Body of pancreas (tissue), 4 donors: ENCODE measurements around the gene PLCB4. TPM values are rescaled to one million over a fixed set of nuclear protein-coding genes. Genes with fewer than 3 reads are reported as not detected.

Source experiments
- ATAC-seq: fragments of 150-250 bp; one replicate; pipeline ENCODE4 v1.9.1; 2016
- DNase-seq, 4 donors: peaks; one replicate each; pipeline ENCODE4 v3.0.0-alpha.2; 2019
- H3K27ac ChIP-seq, 4 donors: fragments of 200-600 bp; sonication (generic); 1 replicate in 3 of 4; 2 replicates in 1 of 4; pipeline versions ENCODE4 v1.5.1 to v1.6.1; 2016 to 2019; ENCODE audit warnings: mild to moderate bottlenecking in 1 of 4, mixed read lengths in 1 of 4, moderate library complexity in 1 of 4
- H3K27me3 ChIP-seq, 2 donors: fragments of 200-600 bp; sonication (generic); one replicate each; pipeline ENCODE4 v1.6.0; 2016; ENCODE audit warnings: mild to moderate bottlenecking in 1 of 2
- H3K36me3 ChIP-seq, 2 donors: fragments of 200-600 bp; sonication (generic); replicated peaks in 1 of 2; 2 replicates each; pipeline ENCODE4 v1.5.1; 2016; ENCODE audit warnings: low read depth in 2 of 2; ENCODE audit not compliant: insufficient read depth in 1 of 2
- H3K4me1 ChIP-seq: fragments of 200-600 bp; sonication (generic); one replicate; pipeline ENCODE4 v1.6.0; 2016
- H3K4me3 ChIP-seq, 2 donors: fragments of 200-600 bp; sonication (generic); 1 replicate in 1 of 2; 2 replicates in 1 of 2; pipeline ENCODE4 v1.5.1; 2016 to 2019
- H3K9me3 ChIP-seq, 3 donors: fragments of 200-600 bp; sonication (generic); 1 replicate in 2 of 3; 2 replicates in 1 of 3; pipeline ENCODE4 v1.5.1; 2016
- CTCF ChIP-seq, 7 experiments: fragments of 450-650 bp in 4 of 7; fragments of 200-600 bp in 3 of 7; sonication (generic) in 3 of 7; IDR thresholded peaks; one replicate each; pipeline ENCODE4 v1.5.1; 2016 to 2019; ENCODE audit warnings: antibody characterized with exemption in 7 of 7
- POLR2A ChIP-seq, 3 donors: fragments of 450-650 bp; IDR thresholded peaks; one replicate each; pipeline ENCODE4 v1.6.1; 2016; ENCODE audit warnings: antibody characterized with exemption in 3 of 3, mild to moderate bottlenecking in 2 of 3
- WGBS, 2 donors: methylation state at CpG; one replicate each; pipeline ENCODE4 v1.1.5; 2017; 5-methylcytosine and 5-hydroxymethylcytosine counted together
- intact Hi-C: fragments of 100-400 bp; cut with DNase I; formaldehyde crosslinking; loops from one replicate; pipeline ENCODE4 v1.15.1; 2023
- total RNA-seq, 2 donors: library from RNA; depleted of rRNA; stranded (reverse); fragments of >200 nt; gene quantifications; one replicate each; pipeline ENCODE4 v1.1.0, GENCODE V29; 2016

PLCB4 gene
- total RNA-seq, 2 donors from 2014 or later = 1.3 to 3.4 TPM

DNA sequence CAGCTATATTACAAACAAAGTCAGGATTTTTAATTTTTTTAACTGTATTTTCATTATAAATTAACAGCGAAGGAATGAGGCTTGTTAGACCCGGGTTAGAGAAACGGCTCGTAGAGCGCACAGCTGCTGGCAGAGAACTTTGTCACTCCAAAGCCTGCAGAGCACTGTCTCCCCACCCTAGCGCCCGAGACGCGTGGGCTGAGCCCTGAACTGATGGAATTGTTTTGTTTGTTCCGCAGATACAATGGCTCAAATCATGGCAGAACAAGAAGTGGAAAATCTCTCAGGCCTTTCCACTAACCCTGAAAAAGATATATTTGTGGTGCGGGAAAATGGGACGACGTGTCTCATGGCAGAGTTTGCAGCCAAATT is 446.3 kb downstream of the PLCB4 start:
- H3K9me3 ChIP-seq = no peaks in the 10 kb centered on the region
- no peak for TF ChIP-seq CTCF (IDR thresholded peaks at IDR 0.05)
- TF ChIP-seq POLR2A (IDR thresholded peaks at IDR 0.05) = no peak
- H3K36me3 ChIP-seq = no peaks in the 10 kb centered on the region
- DNase-seq (no peak), ATAC-seq (no peak)
- 8 to 12% methylated on average over 10 to 13 of the region's 13 CpGs for WGBS, 2 donors
- intact Hi-C loops = no loop called here
- H3K4me3 ChIP-seq = no peak overlapping the region
- H3K4me1 ChIP-seq = peaks cover 8% of the 10 kb centered on the region
- H3K27ac ChIP-seq = no peak overlapping the region
- H3K27me3 ChIP-seq = no peaks in the 10 kb centered on the region

DNA sequence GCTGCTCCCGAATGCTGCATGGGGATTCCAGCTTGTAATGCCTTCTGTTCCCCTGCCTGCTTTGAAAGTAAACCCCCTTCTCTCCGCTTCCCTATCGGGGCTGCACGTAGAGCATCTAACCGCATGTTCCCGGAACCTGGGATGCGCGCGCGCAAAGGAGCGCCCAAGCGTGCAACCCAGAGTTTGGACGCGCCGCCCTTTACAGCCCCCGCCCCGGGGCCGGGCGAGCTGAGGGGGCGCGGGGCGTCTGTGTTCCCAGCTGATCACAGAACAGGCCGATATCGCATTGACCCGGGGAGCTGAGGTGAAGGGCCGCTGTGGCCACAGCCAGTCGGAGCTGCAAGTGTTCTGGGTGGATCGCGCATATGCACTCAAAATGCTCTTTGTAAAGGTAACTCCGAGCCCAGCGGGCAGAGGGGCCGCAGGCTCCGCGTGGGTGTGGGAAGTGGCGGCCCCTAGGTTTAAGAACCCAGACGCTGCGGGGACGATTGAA is 446.9 kb downstream of the PLCB4 start:
- no peak overlapping the region for H3K27ac ChIP-seq
- no peaks in the 10 kb centered on the region for H3K27me3 ChIP-seq
- peaks cover 8% of the 10 kb centered on the region for H3K4me1 ChIP-seq
- no peak for ATAC-seq
- no peak overlapping the region for H3K4me3 ChIP-seq
- intact Hi-C loops = no loop called here
- WGBS, 2 donors = 2 to 6% methylated on average over 30 of the region's 38 CpGs
- no peaks in the 10 kb centered on the region for H3K9me3 ChIP-seq
- no peak for DNase-seq
- no peaks in the 10 kb centered on the region for H3K36me3 ChIP-seq
- no peak for TF ChIP-seq POLR2A (IDR thresholded peaks at IDR 0.05)
- no peak for TF ChIP-seq CTCF (IDR thresholded peaks at IDR 0.05)

DNA sequence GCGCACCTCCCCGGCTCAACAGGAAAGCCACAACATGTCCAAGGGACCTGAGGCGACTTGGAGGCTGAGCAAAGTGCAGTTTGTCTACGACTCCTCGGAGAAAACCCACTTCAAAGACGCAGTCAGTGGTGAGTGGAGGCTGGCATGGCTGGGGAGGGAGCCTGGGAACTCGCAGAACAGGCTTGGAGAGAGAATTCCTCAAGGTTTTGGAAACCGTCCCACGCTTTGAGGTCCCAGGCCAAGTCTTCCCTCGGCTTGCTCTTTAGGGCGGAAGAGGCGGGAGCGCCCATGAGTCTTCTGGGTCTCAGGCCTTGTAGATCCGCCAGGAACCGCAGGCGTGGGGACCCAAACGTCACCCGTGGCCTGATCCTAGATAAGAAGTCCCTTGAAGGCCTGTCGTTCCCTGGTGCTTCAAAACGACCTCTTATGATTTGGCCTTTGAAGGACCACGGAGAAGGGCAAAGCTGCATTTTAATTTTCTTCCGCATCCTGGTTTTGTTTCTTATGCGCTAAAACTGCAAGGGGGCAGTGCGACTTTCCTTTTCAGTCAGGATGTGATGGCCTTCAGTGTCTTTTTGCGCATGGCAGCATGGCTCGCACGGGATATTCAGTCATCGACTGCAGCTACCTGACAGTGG is 447.5 kb downstream of the PLCB4 start:
- H3K4me3 ChIP-seq = no peak overlapping the region
- WGBS, 2 donors = 13 to 19% methylated on average over 25 to 28 of the region's 28 CpGs
- intact Hi-C loops = no loop called here
- H3K9me3 ChIP-seq = no peaks in the 10 kb centered on the region
- no peak for DNase-seq
- no peaks in the 10 kb centered on the region for H3K27me3 ChIP-seq
- H3K27ac ChIP-seq = no peak overlapping the region
- no peaks in the 10 kb centered on the region for H3K36me3 ChIP-seq
- no peak for ATAC-seq
- no peak for TF ChIP-seq CTCF (IDR thresholded peaks at IDR 0.05)
- no peak for TF ChIP-seq POLR2A (IDR thresholded peaks at IDR 0.05)
- peaks cover 8% of the 10 kb centered on the region for H3K4me1 ChIP-seq

DNA sequence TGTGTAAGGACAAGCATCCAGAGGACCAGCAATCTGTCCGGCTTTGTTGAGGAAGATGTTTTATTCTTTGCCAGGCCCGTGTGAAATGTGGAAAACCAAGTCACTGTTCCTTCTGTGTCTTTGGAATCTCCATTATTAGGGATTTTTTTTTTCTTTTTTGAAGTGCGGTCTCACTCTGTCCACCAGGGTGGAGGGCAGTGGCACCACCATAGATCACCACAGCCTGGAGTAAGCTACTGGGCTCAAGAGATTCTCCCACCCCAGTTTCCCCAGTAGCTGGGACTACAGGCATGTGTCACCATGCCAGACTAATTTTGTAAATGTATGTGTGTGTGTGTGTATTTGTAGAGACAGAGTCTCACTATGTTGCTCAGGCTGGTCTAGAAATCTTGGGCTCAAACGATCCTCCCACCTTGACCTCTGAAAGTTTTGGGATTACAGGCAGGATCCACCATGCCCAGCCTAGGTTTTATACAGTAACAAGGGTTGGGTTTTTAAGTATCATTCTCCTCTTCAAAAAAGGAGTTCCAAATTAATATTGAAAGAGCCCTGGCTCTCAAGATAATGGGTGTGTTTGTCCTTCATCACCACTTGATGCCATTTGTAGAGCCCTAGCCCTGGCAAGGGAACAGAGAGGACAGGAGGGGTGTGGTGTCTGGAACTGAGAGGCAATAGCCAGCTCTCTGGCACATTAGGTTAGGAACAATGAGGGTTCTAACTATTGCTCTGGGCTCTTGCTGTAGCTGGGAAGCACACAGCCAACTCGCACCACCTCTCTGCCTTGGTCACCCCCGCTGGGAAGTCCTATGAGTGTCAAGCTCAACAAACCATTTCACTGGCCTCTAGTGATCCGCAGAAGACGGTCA is 448.6 kb downstream of the PLCB4 start:
- Histone ChIP-seq H3K9me3 (no peaks in the 10 kb centered on the region), H3K4me3 (no peak overlapping the region), H3K4me1 (peaks cover 8% of the 10 kb centered on the region), H3K27me3 (no peaks in the 10 kb centered on the region), H3K27ac (no peak overlapping the region), H3K36me3 (no peaks in the 10 kb centered on the region)
- no peak for DNase-seq
- intact Hi-C loops = no loop called here
- ATAC-seq = no peak
- WGBS, 2 donors = 45 to 49% methylated on average over 8 of the region's 8 CpGs
- TF ChIP-seq CTCF (IDR thresholded peaks at IDR 0.05) (no peak), POLR2A (IDR thresholded peaks at IDR 0.05) (no peak)
